CD4-positive, alpha-beta T cell treated with Interleukin-2 at 100 ng/mL for 4 hours (primary cell): ENCODE data around the gene CNTNAP4.

ENCODE experiments used
- DNase-seq: peaks from one replicate; pipeline ENCODE4 v3.0.0-alpha.2; 2020; ENCODE audit warnings: low spot score

CNTNAP4 gene

DNA sequence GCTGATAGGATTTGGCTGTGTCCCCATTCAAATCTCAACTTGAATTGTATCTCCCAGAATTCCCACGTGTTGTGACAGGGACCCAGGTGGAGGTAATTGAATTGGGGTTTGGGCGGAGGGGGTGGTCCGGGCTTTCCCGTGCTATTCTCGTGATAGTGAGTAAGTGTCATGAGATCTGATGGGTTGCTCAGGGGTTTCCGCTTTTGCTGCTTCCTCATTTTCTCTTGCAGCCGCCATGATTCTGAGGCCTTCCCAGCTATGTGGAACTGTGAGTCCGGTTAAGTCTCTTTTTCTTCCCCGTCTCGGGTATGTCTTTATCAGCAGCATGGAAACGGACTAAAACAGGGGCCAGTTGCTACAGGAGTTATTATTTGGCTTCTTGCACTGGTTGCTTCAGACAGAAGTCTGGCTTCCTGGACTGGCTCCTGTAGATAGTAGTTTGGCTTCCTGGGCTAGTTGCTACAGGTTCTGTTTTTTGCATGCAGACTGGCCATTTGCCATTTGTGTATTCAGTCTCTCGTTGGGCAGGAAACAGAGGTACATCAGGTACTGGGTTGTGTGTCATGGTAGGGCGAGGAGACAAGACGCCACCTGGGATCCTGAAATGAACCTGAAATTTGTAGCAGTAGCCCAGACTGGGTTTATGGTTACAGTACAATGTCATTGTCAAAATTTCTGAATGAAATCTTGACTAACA is 32.6 kb downstream of the CNTNAP4 start:
- no peak for DNase-seq

DNA sequence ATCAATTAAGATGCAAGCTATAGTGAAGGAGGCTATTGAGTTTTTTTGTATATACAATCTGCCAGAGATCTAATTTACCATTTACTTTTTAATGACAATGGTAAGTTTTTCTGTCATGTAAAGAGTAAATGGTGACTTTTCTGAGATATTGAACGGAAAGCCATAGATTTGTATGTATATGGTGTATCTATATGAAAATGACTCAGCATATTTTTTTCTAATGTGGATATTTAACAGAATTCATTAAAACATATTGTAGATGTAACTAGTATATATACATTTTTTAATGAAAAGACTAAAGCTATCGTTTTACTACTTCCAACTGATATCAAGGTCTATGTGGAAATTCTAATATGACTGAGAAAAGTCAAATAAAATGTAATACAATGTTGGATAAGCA is 34.1 kb downstream of the CNTNAP4 start:
- DNase-seq, result no peak

GRCh38 chr16:76318565-76318964 is 41.4 kb downstream of the CNTNAP4 start:
- DNase-seq, result no peak

GRCh38 chr16:76329106-76329505 is 51.9 kb downstream of the CNTNAP4 start:
- DNase-seq, result no peak

GRCh38 chr16:76335180-76335974 is 58.2 kb downstream of the CNTNAP4 start:
- DNase-seq, result no peak

- no peak for DNase-seq
These were observed 58.9 kb downstream of the CNTNAP4 start for GRCh38 chr16:76336112-76336511.

DNA sequence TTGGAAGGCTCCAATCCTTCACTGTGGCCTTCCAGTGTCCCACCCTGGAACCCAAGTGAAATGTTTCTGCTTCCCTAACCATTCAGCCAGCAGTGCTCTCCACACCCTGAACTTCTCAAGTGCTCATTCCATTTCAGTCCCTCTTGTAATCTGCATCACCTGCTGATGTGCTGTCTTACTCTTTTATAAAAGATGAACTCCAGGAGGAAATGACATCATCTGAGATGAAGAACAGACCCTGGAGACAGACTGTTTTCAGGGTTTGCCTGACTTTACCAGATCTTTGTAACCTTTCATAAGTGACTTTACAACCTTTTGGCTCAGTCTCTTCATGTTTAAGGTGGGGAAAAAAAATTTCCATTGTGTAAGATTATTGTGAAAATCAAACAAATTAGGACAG is 61.3 kb downstream of the CNTNAP4 start:
- no peak for DNase-seq

DNA sequence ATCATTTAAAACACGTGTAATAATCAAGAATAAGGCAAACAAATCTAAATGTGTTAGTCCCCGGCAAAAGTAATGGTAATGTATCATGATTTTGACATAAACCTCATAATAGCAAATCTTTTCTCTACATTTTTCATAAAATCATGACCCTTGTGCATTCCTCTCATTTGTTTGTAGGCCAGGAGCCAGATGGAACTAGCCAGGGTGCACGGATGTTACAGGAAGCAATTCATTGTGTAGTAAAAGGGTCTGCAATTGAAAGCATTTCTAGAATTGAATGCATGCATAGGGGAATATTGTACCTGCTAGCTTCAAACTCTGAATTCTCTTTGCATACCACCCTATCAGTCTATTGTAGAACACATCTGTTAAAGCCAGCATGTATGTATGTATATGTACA is 66.6 kb downstream of the CNTNAP4 start:
- no peak for DNase-seq

DNA sequence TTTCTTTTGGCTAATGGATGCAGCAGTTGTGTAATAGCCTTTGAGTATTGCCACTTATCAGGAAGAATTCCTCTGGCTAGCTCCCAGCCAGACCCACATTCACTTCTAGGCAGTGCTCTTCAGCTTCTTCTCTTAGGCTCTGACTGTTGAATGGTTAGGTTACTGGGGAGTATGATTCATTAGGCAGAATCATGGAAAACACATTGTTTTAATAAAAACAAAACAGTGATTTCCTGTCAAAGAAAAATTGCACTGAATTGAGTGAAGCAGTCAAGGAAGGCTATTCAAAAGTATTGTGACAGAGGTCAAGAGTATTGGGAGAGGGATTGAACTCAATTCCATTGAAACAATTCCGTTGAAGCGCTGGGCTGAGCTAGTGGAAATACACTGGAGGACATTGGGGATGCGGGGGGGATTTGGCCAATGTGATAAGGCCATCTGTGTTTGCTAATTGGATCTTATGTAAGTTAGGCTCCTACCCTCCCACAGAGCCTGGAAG is 68.0 kb downstream of the CNTNAP4 start:
- no peak for DNase-seq

DNA sequence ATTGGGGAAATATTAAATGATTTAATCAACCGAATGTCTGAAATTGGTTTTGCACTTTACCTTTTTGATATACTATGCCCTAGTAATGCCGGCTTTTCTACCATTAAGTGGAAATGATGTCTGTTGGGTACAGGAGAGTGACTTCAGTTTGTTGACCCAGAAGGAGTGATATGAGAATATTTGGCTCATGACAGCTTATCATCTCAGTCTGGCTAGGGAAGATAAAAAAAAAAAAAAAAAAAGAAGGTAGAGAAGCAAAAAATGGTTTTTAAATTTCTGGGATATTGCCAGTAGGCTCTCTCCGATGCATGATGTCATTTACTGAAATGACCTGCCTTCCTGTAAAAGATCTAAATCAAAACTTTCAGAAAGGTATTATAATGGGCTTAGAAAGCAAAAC is 69.0 kb downstream of the CNTNAP4 start:
- DNase-seq, result no peak

GRCh38 chr16:76351441-76351840 is 74.2 kb downstream of the CNTNAP4 start:
- no peak for DNase-seq

GRCh38 chr16:76360404-76360803 is 83.2 kb downstream of the CNTNAP4 start:
- no peak for DNase-seq

GRCh38 chr16:76370344-76370743 is 93.1 kb downstream of the CNTNAP4 start:
- no peak for DNase-seq

DNA sequence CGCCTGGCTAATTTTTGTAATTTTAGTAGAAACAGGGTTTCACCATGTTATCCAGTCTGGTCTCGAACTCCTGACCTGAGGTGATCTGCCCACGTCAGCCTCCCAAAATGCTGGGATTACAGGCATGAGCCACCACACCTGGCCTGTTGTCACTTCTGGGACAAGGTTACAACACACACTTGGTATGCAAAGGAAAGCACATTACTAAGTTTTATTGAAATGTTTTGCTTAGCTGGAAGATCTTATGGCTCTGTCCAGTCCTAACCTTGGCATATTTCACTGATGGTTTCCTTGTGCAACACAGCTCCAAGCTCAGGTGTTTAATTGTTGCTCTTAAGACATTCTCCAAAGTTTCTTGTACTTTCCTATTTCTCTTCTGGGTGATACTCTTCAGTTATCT is 94.2 kb downstream of the CNTNAP4 start:
- no peak for DNase-seq

DNA sequence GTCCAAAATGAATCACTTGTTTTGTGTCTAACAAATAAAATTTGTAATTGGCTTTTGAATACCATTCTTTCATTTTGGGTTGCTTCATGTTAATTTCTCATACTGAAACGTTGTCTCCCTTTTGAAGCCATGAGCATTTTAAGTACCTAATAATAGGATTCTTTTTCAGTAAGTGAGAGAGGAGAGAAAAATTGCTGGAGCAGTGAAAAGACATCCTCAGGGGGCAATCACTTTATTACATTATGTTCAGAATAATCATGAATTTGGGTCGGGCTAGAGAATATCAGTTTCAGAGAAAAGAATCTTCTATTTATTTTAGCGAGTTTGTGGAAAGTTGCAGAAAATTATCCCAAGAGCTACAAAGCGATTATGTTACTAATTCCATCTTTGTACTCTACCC is 96.8 kb downstream of the CNTNAP4 start:
- no peak for DNase-seq

- DNase-seq, result no peak
These were observed 99.8 kb downstream of the CNTNAP4 start for GRCh38 chr16:76376988-76377387.

DNA sequence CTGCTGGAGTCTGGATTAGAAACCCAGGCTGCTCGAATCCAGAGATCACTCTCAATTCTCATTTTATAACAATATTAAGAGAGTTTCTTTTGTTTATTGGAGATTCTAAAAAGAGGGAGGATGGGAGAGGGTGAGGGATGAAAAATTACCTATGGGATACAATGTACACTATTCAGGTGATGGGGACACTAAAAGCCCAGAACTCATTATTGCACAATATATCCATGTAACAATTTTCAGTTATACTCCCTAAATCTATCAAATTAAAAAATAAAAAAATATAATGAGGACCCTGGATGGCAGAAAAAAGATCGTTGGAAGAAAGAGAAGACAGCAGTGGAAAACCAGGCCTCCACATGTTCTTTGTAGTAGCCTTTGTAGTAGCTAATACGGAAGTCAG is 100.8 kb downstream of the CNTNAP4 start:
- DNase-seq, result no peak

DNA sequence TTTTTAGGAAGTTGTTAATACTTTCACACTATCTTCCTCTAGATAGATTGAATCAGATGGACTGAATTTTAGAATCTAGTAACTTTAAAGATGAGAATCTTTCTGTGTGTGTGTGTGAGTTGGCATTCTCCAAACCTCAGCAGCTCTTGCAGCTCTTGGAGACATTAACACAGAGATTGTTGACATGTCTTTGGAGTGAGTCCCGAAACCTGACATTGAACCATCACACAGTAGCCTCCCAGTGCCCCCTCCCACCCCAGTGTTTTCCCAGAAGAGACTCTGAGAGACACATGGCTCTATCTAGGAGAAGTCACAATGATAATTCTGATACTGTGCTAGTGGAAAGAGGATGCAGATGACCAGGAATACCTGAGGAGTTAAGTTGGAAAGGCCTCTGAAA is 103.9 kb downstream of the CNTNAP4 start:
- DNase-seq, result no peak

DNA sequence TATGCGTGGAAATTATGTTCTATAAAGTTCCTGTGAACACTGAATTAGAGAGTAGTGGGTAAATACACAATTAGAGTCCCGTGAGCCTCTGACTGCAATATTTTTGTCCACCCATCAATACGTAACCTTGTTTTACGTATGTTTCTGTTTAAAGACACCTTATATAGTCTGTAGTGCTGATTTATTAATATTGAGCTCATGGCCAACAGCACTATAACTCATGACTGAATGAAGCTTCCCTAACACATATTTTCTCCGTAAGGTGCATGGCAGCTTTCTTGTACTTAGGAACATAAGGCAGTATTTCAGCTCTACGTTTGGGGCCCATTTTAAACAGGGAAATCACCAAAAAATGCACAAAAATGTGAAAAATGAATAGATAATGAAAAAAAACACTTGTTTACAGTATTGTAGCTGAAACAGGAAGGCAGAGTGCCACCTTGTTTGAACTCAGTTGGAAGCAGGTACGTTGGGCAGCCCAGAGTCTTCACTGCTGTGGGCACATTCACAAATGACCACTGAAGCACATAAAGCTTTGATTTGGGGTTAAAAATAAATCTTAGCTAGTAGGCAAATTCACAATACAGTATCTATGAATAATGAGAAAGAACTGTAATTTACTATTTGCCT is 108.5 kb downstream of the CNTNAP4 start:
- DNase-seq, result no peak

GRCh38 chr16:76386784-76387183 is 109.6 kb downstream of the CNTNAP4 start:
- DNase-seq, result no peak

GRCh38 chr16:76387994-76388393 is 110.8 kb downstream of the CNTNAP4 start:
- DNase-seq, result no peak

GRCh38 chr16:76389126-76389525 is 111.9 kb downstream of the CNTNAP4 start:
- DNase-seq, result no peak

GRCh38 chr16:76390476-76390875 is 113.3 kb downstream of the CNTNAP4 start:
- DNase-seq, result no peak
